SU-DHL-6 (cell line): ENCODE results near the gene COL25A1.

Source experiments
- H2AFZ ChIP-seq: fragments of 200-600 bp; sonication (generic); 2 replicates; pipeline ENCODE4 v1.6.1; 2014; ENCODE audit warnings: low read depth, mild to moderate bottlenecking, moderate library complexity, mixed read lengths, antibody characterized with exemption, low read length; ENCODE audit not compliant: severe bottlenecking
- H3F3A ChIP-seq: fragments of 200-600 bp; shearing (Covaris generic); 2 replicates; pipeline ENCODE4 v1.6.0; 2016; ENCODE audit warnings: antibody characterized with exemption, mild to moderate bottlenecking; ENCODE audit not compliant: insufficient read depth
- H3K27ac ChIP-seq: fragments of 200-600 bp; sonication (generic); 2 replicates; pipeline ENCODE4 v1.5.1; 2016; ENCODE audit warnings: low read depth, mild to moderate bottlenecking, low read length, moderate library complexity, mixed read lengths
- H3K27me3 ChIP-seq: fragments of 200-600 bp; sonication (generic), shearing (Covaris generic); 2 replicates; pipeline ENCODE4 v1.6.0; 2014; ENCODE audit warnings: mild to moderate bottlenecking, low read length
- H3K36me3 ChIP-seq: fragments of 200-600 bp; sonication (generic); 2 replicates; pipeline ENCODE4 v1.6.1; 2014; ENCODE audit warnings: mild to moderate bottlenecking, low read length, mixed read lengths
- H3K4me2 ChIP-seq: fragments of 300-600, 200-600 bp; shearing (Covaris generic), sonication (generic); 2 replicates; pipeline ENCODE4 v1.6.0; 2014; ENCODE audit warnings: low read length, low read depth, mild to moderate bottlenecking; ENCODE audit not compliant: poor library complexity, severe bottlenecking
- H3K4me3 ChIP-seq: fragments of 200-600 bp; sonication (generic); 2 replicates; pipeline ENCODE4 v1.5.1; 2014; ENCODE audit warnings: antibody characterized with exemption, low read length, mild to moderate bottlenecking, mixed read lengths; ENCODE audit not compliant: insufficient read depth, poor library complexity, severe bottlenecking
- H3K79me2 ChIP-seq: fragments of 200-600 bp; sonication (generic); 2 replicates; pipeline ENCODE4 v1.6.1; 2014; ENCODE audit warnings: mild to moderate bottlenecking, low read length, moderate library complexity; ENCODE audit not compliant: insufficient read depth
- H3K9ac ChIP-seq: fragments of 200-600 bp; sonication (generic); 2 replicates; pipeline ENCODE4 v1.7.0; 2014; ENCODE audit warnings: mild to moderate bottlenecking, low read length
- H3K9me2 ChIP-seq: fragments of 200-600 bp; sonication (generic); replicated peaks from 2 replicates; pipeline ENCODE4 v1.6.1; 2014; ENCODE audit warnings: low read length; ENCODE audit not compliant: insufficient read depth
- H3K9me3 ChIP-seq: fragments of 200-600 bp; sonication (generic); 2 replicates; pipeline ENCODE4 v1.6.1; 2014; ENCODE audit warnings: low read length, mixed read lengths; ENCODE audit not compliant: insufficient read depth
- H4K20me1 ChIP-seq: fragments of 200-600 bp; sonication (generic); 2 replicates; pipeline ENCODE4 v1.6.1; 2014; ENCODE audit warnings: low read depth, mild to moderate bottlenecking, antibody characterized with exemption, low read length, moderate library complexity, mixed read lengths
- CTCF ChIP-seq: fragments of 200-600 bp; sonication (generic); IDR thresholded peaks from one replicate; pipeline ENCODE4 v1.5.1; 2017; ENCODE audit warnings: antibody characterized with exemption, mild to moderate bottlenecking, low read length, moderate library complexity; ENCODE audit not compliant: insufficient read depth, poor library complexity, severe bottlenecking
- EZH2phosphoT487 ChIP-seq: fragments of 200-600 bp; sonication (generic), shearing (Covaris generic); conservative IDR thresholded peaks from 2 replicates; pipeline ENCODE4 v1.6.1; 2018; ENCODE audit warnings: mild to moderate bottlenecking, antibody characterized with exemption, low read length, moderate library complexity, mixed read lengths

Gene COL25A1

GRCh38 chr4:108813261-108813660 lies 489.2 kb downstream of the COL25A1 start:
- no peaks in the 10 kb centered on the region for H3K27me3 ChIP-seq
- H3K9me2 ChIP-seq, result no peaks in the 10 kb centered on the region
- H3K4me3 ChIP-seq, result no peak overlapping the region
- H4K20me1 ChIP-seq, result no peaks in the 10 kb centered on the region
- H3K9me3 ChIP-seq, result no peaks in the 10 kb centered on the region
- no peaks in the 10 kb centered on the region for H3F3A ChIP-seq
- H3K27ac ChIP-seq, result no peak overlapping the region
- H3K4me2 ChIP-seq, result no peak overlapping the region
- no peaks in the 10 kb centered on the region for H3K36me3 ChIP-seq
- no peak for TF ChIP-seq EZH2phosphoT487
- TF ChIP-seq CTCF, result no peak
- no peak overlapping the region for H2AFZ ChIP-seq
- H3K79me2 ChIP-seq, result no peaks in the 10 kb centered on the region
- no peak overlapping the region for H3K9ac ChIP-seq

GRCh38 chr4:108811486-108811885 lies 491.0 kb downstream of the COL25A1 start:
- Histone ChIP-seq H3K4me3 (no peak overlapping the region), H3K79me2 (no peaks in the 10 kb centered on the region), H3K36me3 (no peaks in the 10 kb centered on the region), H3K9ac (no peak overlapping the region), H3K4me2 (no peak overlapping the region), H3K9me2 (no peaks in the 10 kb centered on the region), H3F3A (no peaks in the 10 kb centered on the region), H3K9me3 (no peaks in the 10 kb centered on the region), H3K27ac (no peak overlapping the region), H3K27me3 (no peaks in the 10 kb centered on the region), H2AFZ (no peak overlapping the region), H4K20me1 (no peaks in the 10 kb centered on the region)
- TF ChIP-seq CTCF (no peak), EZH2phosphoT487 (no peak)

GRCh38 chr4:108810087-108810486 lies 492.4 kb downstream of the COL25A1 start:
- Histone ChIP-seq H3K27ac (no peak overlapping the region), H3K36me3 (no peaks in the 10 kb centered on the region), H3K4me3 (no peak overlapping the region), H4K20me1 (no peaks in the 10 kb centered on the region), H3K9me3 (no peaks in the 10 kb centered on the region), H2AFZ (no peak overlapping the region), H3F3A (no peaks in the 10 kb centered on the region), H3K79me2 (no peaks in the 10 kb centered on the region), H3K9ac (no peak overlapping the region), H3K27me3 (no peaks in the 10 kb centered on the region), H3K4me2 (no peak overlapping the region), H3K9me2 (no peaks in the 10 kb centered on the region)
- TF ChIP-seq EZH2phosphoT487 (no peak), CTCF (no peak)
